Stimulated activated naive CD8-positive, alpha-beta T cell treated with anti-CD3 and anti-CD28 coated beads, Interleukin-15, Interleukin-2, amounts not matched to agents 100 ng/mL and 50 ng/mL, for 24 hours (primary cell): Measurements from ENCODE around the gene APLP1.
"Not testable (repeated sequence)": the region's sequence is repeated elsewhere in the genome, so short reads cannot be mapped to it uniquely, and the experiment has no call there.

Experiments
- H3K27ac Mint-ChIP-seq: one replicate; pipeline ENCODE4 v1.8.0; 2021; ENCODE audit warnings: mild to moderate bottlenecking, mixed read lengths
- H3K27me3 Mint-ChIP-seq: one replicate; pipeline ENCODE4 v1.8.0; 2021; ENCODE audit warnings: mixed read lengths
- H3K36me3 Mint-ChIP-seq: one replicate; pipeline ENCODE4 v1.8.0; 2021; ENCODE audit warnings: low read depth, mixed read lengths
- H3K4me1 Mint-ChIP-seq: one replicate; pipeline ENCODE4 v1.8.0; 2021; ENCODE audit warnings: low read depth, mixed read lengths
- H3K4me3 Mint-ChIP-seq: one replicate; pipeline ENCODE4 v1.8.0; 2021; ENCODE audit warnings: mild to moderate bottlenecking, mixed read lengths
- H3K9me3 Mint-ChIP-seq: one replicate; pipeline ENCODE4 v1.8.0; 2021; ENCODE audit warnings: mixed read lengths

APLP1 gene

DNA sequence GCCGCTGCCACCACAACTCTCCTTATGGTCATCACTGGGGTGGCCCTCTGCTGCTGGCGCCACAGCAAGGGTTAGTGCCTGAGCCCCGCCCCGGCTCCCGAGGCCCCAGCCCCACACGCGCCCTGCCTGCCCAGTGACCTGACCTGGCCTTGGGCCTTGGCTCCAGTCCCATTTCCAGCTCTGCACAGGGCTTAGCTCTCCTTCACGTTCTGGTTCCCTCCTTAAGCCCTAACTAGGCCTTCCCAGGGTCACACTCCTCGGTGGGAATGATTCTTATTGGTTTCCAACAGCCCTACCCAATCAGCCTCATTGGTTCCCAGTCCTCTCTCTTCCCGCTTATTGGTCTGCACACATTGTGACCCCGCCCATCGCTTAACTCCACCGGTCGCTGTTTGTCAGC is 5.8 kb upstream of the APLP1 start:
- Mint-ChIP-seq H3K27ac (no peak overlapping the region), H3K36me3 (no peaks in the 10 kb centered on the region), H3K27me3 (peaks cover 58% of the 10 kb centered on the region), H3K9me3 (no peaks in the 10 kb centered on the region), H3K4me1 (peaks cover 3% of the 10 kb centered on the region), H3K4me3 (no peak overlapping the region)

DNA sequence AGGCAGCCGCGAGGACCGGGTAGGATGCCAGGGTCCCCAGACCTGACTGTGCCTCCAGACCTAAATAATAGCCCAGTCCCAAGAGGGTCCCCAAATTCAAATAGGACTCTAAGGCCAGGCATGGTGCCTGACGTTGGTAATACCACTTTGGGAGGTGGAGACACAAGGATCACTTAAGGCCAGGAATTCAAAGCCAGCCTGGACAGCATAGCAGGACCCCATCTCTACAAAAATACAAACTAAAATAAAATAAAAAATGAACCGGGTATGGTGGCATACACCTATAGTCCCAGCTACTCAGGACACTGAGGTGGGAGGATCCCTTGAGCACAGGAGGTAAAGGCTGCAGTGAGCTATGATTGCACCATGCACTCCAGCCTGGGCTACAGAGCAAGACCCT is 5.4 kb upstream of the APLP1 start:
- no peak overlapping the region for H3K4me3 Mint-ChIP-seq
- peaks cover 63% of the 10 kb centered on the region for H3K27me3 Mint-ChIP-seq
- no peaks in the 10 kb centered on the region for H3K4me1 Mint-ChIP-seq
- no peaks in the 10 kb centered on the region for H3K36me3 Mint-ChIP-seq
- H3K27ac Mint-ChIP-seq: no peak overlapping the region
- no peaks in the 10 kb centered on the region for H3K9me3 Mint-ChIP-seq

DNA sequence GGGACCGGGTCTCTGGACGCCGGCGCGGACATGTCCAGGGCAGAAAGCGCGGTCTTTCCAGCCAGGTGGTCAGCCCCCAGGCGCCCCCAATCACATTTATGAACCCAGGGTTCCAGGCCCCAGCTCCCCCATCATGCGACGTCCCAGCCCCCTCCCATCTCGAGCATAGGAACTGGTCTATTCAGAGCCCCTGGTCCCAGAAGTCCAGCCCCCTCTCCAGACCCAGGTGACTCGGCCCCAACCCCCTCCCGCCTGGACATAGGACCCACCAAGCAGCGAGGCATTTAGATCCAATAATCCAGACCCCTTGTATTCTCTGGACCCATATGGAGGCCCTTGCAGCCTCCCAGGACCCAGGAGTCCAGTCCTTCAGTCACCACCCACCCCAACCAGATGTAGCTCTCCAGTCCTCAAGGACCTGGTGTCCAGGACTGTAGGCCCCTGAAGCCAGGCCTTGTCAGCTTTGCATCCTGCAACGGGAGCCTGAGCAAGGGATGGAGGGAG is 501 bp downstream of the APLP1 start:
- Mint-ChIP-seq H3K27ac (no peak overlapping the region), H3K27me3 (peaks cover 42% of the 10 kb centered on the region), H3K4me1 (peaks cover 14% of the 10 kb centered on the region)

DNA sequence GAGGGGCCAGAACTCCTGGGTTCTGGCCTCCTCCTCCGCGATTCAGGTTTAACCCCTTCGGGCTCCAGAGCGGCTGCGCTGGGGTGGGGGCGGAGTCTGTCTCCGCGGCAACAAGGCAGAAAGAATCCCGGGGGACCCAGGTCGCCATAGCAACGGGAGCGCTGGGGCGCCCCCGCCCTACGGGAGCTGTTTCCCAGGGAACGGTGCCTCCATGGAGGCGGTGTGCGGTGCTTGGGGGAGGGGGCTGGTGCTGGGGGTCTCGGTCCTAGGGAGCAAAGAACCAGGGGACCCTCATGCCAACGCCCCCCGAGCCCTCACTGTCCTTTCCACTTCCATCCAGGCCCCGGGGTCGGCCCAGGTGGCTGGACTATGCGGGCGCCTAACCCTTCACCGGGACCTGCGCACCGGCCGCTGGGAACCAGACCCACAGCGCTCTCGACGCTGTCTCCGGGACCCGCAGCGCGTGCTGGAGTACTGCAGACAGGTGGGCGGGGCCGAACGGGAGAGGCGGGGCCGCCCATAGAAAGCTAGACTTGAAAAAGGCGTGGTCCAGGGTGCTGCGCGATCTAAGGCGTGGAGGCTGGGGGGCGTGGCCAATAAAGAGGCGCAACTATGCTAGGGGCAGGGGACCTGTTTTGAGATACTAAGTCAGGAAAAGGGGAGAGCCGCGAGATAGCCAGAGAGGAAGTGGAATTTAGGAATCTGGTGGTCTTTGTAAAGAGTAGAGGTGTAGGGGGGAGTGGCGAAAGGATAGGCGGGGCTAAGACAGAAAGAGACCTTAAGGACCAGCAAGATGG is 1.2 kb downstream of the APLP1 start:
- H3K9me3 Mint-ChIP-seq: no peaks in the 10 kb centered on the region

More for the DNA sequence above, 501 bp downstream of the APLP1 start:
- no peaks in the 10 kb centered on the region for H3K36me3 Mint-ChIP-seq
- peak overlapping the region; percentile 32 for H3K4me3 Mint-ChIP-seq
- no peaks in the 10 kb centered on the region for H3K9me3 Mint-ChIP-seq

DNA sequence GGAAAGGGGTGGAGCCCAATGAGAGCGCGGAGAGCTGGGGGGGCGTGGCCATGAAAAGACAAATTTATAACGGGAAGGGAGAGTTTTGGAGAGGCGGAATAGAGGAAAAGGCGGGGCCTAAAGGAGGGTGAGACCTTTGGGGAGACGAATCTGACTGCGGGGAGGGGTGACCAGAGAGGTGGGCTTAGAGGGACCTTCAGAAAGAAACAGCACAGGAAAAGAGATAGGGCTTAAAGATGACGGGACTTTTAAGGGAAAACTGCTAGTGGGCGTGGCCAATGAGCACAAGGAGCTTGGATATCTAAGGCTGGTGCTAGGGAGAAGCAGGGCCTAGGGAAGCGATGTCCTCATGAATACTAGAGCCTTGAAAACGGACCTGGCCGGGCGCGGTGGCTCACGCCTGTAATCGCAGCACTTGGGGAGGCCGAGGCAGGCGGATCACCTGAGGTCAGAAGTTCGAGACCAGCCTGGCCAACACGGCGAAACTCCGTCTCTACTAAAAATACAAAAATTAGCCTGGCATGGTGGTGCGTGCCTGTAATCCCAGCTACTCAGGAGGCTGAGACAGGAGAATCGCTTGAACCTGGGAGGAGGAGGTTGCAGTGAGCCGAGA is 1.9 kb downstream of the APLP1 start:
- Mint-ChIP-seq H3K4me3 (peak overlapping the region; percentile 76), H3K27me3 (peaks cover 42% of the 10 kb centered on the region), H3K4me1 (peaks cover 14% of the 10 kb centered on the region)
- H3K27ac Mint-ChIP-seq, H3K36me3 Mint-ChIP-seq, H3K9me3 Mint-ChIP-seq: not testable (repeated sequence)

More for the DNA sequence above, 1.2 kb downstream of the APLP1 start:
- H3K4me1 Mint-ChIP-seq: peaks cover 14% of the 10 kb centered on the region
- no peaks in the 10 kb centered on the region for H3K36me3 Mint-ChIP-seq
- H3K4me3 Mint-ChIP-seq: peak overlapping the region; percentile 76
- H3K27ac Mint-ChIP-seq: no peak overlapping the region
- peaks cover 42% of the 10 kb centered on the region for H3K27me3 Mint-ChIP-seq

DNA sequence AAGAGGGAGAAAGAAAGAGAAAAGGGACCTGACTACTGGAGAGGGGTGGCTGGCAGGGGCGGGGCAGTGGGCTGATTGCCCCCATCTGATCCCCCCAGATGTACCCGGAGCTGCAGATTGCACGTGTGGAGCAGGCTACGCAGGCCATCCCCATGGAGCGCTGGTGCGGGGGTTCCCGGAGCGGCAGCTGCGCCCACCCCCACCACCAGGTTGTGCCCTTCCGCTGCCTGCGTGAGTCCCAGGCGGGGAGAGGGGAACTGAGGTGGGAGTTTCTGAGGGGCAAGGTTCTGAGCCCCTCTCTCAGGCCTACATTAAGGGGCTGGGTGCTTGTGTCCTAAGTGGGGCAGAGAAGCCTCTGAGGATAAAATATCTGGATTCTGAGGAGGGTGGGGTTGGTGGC is 2.4 kb downstream of the APLP1 start:
- peaks cover 14% of the 10 kb centered on the region for H3K4me1 Mint-ChIP-seq
- no peak overlapping the region for H3K27ac Mint-ChIP-seq
- H3K4me3 Mint-ChIP-seq: no peak overlapping the region
- peaks cover 37% of the 10 kb centered on the region for H3K27me3 Mint-ChIP-seq
- no peaks in the 10 kb centered on the region for H3K36me3 Mint-ChIP-seq
- H3K9me3 Mint-ChIP-seq: no peaks in the 10 kb centered on the region

DNA sequence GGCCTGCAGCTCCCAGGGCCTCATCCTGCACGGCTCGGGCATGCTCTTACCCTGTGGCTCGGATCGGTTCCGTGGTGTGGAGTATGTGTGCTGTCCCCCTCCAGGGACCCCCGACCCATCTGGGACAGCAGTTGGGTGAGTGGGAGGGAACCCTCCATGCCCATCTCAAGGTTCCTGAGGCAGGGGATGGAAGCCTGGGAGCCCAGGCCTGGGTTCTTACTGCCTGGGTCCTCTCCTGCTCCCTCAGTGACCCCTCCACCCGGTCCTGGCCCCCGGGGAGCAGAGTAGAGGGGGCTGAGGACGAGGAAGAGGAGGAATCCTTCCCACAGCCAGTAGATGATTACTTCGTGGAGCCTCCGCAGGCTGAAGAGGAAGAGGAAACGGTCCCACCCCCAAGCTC is 3.2 kb downstream of the APLP1 start:
- Mint-ChIP-seq H3K9me3 (no peaks in the 10 kb centered on the region), H3K4me1 (peaks cover 14% of the 10 kb centered on the region), H3K27ac (no peak overlapping the region), H3K36me3 (no peaks in the 10 kb centered on the region), H3K4me3 (no peak overlapping the region), H3K27me3 (peaks cover 35% of the 10 kb centered on the region)

DNA sequence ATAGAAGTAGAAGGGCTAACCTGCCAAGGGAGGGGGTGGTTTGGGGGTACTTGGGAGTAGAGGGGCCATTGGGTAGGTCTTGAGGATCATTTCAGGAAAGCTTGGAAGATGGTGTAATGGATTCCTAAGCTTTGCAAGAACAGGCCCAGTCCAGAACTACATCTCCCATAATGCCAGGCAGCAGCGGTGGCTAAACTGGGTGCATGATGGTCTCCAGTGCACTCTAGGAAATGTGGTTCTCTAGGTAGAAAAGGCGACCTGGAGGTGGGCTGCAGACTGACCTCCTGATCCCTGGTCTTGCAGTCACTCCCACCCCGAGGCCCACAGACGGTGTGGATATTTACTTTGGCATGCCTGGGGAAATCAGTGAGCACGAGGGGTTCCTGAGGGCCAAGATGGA is 3.8 kb downstream of the APLP1 start:
- Mint-ChIP-seq H3K4me1 (peaks cover 14% of the 10 kb centered on the region), H3K27me3 (peaks cover 38% of the 10 kb centered on the region), H3K27ac (no peak overlapping the region), H3K9me3 (no peaks in the 10 kb centered on the region), H3K4me3 (no peak overlapping the region), H3K36me3 (no peaks in the 10 kb centered on the region)

DNA sequence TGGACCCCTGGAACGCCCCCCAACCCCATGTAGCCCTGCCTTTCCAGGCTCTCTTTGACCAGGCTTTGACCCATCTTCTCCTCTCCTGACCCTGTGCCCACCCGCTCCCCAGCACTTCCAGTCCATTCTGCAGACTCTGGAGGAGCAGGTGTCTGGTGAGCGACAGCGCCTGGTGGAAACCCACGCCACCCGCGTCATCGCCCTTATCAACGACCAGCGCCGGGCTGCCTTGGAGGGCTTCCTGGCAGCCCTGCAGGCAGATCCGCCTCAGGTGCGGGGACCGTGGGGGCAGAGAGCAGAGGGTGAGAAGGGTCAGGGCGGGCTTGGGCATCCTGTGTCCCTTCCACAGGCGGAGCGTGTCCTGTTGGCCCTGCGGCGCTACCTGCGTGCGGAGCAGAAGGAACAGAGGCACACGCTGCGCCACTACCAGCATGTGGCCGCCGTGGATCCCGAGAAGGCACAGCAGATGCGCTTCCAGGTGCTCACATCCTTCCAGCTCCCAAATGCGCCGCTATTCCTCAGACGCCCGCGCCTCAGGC is 6.1 kb downstream of the APLP1 start:
- H3K9me3 Mint-ChIP-seq: no peaks in the 10 kb centered on the region
- no peak overlapping the region for H3K27ac Mint-ChIP-seq
- H3K4me3 Mint-ChIP-seq: no peak overlapping the region
- peaks cover 30% of the 10 kb centered on the region for H3K27me3 Mint-ChIP-seq
- peaks cover 9% of the 10 kb centered on the region for H3K4me1 Mint-ChIP-seq
- no peaks in the 10 kb centered on the region for H3K36me3 Mint-ChIP-seq

DNA sequence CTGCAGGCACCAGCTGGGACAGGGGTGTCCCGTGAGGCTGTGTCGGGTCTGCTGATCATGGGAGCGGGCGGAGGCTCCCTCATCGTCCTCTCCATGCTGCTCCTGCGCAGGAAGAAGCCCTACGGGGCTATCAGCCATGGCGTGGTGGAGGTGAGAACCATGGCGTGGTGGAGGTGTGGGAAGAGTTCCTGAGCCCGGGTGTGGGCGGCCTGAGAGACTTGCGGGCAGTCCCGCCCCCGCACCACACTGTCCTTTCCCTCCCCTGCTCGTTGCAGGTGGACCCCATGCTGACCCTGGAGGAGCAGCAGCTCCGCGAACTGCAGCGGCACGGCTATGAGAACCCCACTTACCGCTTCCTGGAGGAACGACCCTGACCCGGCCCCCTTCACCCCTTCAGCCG is 10.7 kb downstream of the APLP1 start:
- H3K4me3 Mint-ChIP-seq: no peak overlapping the region
- no peaks in the 10 kb centered on the region for H3K9me3 Mint-ChIP-seq
- peaks cover 23% of the 10 kb centered on the region for H3K27me3 Mint-ChIP-seq
- H3K36me3 Mint-ChIP-seq: no peaks in the 10 kb centered on the region
- H3K27ac Mint-ChIP-seq: no peak overlapping the region
- H3K4me1 Mint-ChIP-seq: peaks cover 13% of the 10 kb centered on the region

DNA sequence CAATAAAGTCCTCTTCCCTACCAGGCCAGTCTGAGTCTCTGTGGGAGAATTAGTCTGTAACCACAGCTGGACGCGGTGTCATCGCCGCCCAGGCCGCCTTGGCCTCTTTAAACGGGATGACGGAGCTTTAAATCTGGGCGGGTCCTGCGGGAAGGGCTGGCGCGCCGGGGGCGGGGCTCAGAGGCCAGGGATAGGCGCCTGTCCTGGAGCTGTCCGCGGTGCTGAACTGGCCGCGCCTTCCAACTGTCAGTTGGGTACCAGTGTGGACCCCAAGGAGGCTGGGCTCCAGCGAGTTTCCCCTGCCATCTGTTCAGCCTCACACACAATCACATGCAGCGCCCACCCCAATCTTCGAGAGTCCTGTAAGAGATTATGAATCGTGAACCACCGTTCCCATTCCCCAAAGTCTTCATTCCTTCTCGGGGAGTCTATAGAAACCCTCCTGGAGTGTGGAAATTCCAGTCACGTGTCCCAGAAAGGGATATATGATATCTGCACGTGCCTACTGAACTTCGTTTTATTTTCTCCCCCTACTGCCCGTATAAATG is 11.5 kb downstream of the APLP1 start:
- peaks cover 13% of the 10 kb centered on the region for H3K4me1 Mint-ChIP-seq
- H3K27me3 Mint-ChIP-seq: peaks cover 23% of the 10 kb centered on the region
- no peak overlapping the region for H3K4me3 Mint-ChIP-seq
- no peak overlapping the region for H3K27ac Mint-ChIP-seq
- no peaks in the 10 kb centered on the region for H3K9me3 Mint-ChIP-seq
- H3K36me3 Mint-ChIP-seq: no peaks in the 10 kb centered on the region

DNA sequence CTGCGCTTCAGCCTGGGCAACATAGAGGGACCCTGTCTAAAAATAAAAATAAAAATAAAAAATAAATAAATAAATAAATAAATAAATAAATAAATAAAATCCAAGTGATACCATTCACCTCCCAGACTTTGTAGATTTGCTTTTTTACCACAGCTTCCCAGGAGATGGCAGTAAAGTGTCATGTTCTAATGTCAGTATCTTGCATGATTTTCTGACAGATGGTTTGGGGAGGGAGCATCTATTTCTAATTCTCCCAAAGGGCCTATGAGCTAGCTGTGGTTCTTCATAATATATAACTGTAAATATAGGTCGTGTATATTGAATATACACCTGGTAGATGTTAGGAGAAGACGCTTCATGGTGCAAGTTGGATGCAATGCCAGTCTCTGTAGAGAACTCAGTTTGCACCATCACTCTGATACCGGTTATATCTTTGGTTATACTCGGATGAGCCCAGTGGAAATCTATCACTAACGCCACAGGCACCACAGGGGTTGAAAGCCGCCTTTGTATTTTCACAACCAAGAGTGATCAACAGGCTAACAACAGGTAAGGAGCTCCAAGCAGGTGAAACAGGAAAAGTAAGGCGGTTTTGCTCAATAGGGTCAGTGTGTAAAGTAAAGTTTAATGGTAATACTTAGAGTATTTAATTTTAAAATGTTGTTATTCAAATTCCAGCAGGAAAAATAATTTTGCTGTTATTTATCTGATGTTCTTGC is 13.9 kb downstream of the APLP1 start:
- no peak overlapping the region for H3K27ac Mint-ChIP-seq
- H3K4me3 Mint-ChIP-seq: no peak overlapping the region

DNA sequence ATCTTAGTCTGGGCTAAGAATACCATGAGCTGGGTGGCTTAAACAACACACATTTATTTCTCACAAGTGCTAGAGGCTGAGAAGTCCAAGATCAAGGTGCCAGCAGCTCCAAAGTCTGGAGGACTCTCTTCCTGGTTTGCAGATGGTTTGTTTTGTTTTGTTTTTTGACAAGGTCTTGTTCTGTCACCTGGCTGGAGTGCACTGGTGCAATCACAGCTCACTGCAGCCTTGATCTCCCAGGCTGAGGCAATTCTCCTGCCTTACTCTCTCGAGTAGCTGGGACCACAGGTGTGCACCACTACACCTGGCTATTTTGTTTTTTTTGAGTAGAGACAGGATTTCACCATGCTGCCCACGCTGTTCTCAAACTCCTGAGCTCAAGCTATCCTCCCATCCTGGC is 15.5 kb downstream of the APLP1 start:
- Mint-ChIP-seq H3K9me3 (no peaks in the 10 kb centered on the region), H3K4me1 (peaks cover 13% of the 10 kb centered on the region), H3K27ac (no peak overlapping the region), H3K36me3 (peaks cover 30% of the 10 kb centered on the region), H3K27me3 (peaks cover 9% of the 10 kb centered on the region), H3K4me3 (no peak overlapping the region)

More for the DNA sequence above, 13.9 kb downstream of the APLP1 start:
- Mint-ChIP-seq H3K4me1 (peaks cover 13% of the 10 kb centered on the region), H3K36me3 (peaks cover 15% of the 10 kb centered on the region), H3K27me3 (peaks cover 13% of the 10 kb centered on the region), H3K9me3 (no peaks in the 10 kb centered on the region)

DNA sequence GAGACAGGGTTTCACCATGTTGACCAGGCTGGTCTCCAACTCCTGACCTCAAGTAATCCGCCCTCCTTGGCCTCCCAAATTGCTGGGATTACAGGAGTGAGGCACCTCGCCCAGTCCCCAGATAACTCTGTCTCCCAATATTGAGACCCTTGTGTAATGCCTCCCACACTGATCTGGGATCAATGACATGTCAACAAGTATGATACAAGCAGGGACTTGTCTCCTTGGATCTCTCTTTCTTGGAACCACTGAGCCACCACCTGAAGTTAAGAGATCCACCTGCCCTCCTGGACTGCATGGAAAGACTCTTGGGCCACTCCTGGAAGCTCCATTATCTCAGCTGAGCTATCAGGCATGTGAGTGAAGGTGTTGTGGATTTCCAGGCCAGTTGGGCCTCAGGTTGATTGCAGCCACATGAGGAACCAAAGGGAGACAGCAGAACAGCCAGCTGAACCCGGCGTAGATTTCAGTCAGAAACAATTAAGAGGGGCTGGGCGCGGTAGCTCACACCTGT is 16.9 kb downstream of the APLP1 start:
- H3K4me3 Mint-ChIP-seq: no peak overlapping the region
- H3K27ac Mint-ChIP-seq: no peak overlapping the region
- H3K9me3 Mint-ChIP-seq: no peaks in the 10 kb centered on the region
- peaks cover 43% of the 10 kb centered on the region for H3K36me3 Mint-ChIP-seq
- peaks cover under 1% of the 10 kb centered on the region for H3K27me3 Mint-ChIP-seq
- peaks cover 5% of the 10 kb centered on the region for H3K4me1 Mint-ChIP-seq
